Fibroblast of skin of left quadriceps (primary cell): ENCODE results near the gene BMAL1.

Experiments used
- DNase-seq, 2 experiments: peaks; one replicate each; pipeline ENCODE4 v3.0.0-alpha.2; 2013; ENCODE audit warnings: low read depth in 2 of 2

BMAL1 gene

DNA sequence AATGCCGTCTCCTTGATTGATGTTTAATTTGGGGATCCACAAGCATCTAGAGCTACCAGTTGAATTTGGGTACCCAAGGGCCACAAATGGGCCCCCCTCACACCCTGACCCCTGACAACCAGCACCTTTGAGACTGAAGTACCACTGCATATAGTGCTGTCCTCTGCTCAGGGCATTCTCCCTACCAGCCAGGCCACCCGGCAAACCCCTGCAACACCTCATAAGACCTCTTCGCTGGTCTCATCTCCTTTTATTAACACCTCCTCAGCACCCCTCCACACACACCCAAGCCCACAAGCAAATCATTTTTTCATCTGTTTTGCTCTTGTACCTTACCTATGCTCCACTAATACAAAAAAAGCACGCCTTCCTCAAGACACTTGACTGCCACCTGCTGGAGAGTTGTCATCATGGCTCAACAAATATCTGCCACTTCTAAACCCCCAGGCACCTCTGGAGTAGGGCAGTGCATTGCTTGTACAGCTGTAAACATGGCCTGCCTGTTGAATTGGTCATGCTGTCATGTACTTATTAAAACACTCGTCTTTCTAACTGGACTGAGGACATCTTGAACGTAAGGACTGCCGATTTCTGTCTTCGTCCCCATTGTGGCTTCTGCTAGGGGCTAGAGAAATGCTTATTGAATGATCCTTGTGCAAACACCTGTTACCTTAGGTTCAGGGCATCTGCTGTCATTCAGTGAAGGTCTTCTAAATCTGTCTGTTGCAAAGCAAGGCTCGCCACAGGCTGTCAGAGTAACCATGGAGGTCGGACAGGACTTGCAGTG lies 66.5 kb downstream of the BMAL1 start:
- DNase-seq = peak; percentile 49 to 51

DNA sequence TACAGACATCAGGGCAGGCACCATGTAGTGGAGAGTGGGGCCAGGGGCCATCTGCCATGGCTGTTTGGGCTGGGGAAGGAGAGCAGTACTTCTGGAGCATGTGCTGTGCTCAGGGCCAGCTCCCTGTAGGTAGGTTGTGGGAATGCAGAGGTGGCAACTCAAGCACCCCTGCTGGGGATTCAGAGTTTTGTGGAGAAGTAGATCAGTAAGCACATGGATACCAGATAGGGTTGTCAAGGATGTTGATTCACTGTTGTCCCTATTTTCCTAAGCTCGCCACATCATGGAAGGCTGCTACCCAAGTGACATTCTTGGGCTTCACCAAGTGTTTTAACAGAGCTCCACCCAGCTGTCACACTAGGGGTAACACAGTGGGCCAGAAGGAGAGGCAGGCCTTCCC lies 67.2 kb downstream of the BMAL1 start:
- no peak for DNase-seq

DNA sequence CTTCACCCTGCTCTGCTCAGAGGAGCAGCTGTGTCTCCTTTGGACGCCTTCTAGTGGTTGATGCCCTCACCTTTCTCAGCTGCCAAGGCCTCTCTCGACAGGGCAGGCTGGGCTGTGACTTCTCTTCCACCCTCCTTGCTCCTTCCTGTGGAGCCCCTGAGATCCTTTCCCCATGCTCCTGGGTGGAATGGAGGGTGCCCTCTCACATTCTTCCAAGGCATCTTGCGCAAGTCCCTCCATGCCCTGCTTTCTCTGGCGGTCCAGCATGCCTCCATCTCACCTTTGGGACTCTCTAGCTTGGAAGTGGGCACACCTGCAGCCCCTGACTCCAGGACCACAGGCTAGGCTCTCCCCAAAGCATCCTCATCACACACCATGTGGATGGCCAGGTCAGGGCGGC lies 68.9 kb downstream of the BMAL1 start:
- no peak for DNase-seq

DNA sequence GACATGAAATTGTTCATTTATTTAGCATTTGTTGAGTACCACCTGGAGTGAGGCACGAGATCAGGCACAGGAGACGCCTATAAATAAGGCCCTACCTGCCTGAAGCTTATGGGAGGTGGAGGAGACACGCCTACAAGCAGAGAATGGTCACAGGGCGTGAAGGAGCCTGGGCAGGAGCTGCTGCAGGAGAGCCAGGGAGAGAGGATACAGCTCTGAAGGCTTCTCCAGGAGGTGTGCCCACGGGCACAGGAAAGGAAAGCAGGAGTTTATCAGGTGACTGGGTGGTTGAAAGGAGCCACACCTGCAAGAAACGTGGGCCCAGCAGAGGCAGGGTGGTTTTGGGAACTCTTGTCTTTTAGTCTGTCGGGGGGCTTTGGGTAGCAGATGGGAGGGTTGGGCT lies 70.3 kb downstream of the BMAL1 start:
- no peak for DNase-seq

DNA sequence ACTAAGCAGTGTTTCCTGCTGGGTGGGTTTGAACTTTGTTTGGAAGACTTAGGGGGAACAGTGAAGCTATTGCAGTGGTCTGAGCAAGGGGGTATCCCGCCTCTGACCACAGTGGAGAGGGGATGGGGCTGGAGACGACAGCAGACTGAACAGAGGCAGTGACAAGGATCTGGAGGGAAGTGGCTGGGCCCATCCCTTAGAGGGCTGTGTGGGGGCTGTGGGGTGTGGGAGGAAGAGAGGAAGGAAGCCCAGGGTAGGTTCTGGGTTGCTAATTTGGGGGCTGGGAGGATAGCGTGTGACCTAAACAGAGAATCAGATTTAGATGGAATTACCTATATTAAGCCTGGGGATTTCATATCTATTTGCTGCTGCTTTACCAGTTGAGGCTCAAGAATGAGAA lies 70.7 kb downstream of the BMAL1 start:
- no peak for DNase-seq

DNA sequence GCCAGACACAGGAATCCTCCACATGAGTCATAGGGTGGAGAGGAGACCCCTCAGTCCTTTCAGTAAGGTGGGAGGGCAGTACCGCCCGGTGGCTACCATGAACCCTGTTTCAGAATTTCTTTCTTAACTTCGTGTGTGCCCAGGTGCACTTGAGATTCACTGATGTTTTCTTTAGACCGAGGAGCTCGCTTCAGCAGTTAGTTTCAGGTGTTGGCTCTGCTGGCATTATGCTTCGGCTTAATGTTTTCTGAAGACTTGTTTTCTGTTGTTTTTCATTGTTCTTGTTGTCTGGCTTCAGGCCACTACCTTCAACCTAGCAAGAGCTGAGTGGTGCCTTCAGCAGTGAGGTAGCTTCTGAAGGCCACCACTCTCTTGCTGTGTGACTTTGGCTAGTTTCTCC lies 71.5 kb downstream of the BMAL1 start:
- no peak for DNase-seq

DNA sequence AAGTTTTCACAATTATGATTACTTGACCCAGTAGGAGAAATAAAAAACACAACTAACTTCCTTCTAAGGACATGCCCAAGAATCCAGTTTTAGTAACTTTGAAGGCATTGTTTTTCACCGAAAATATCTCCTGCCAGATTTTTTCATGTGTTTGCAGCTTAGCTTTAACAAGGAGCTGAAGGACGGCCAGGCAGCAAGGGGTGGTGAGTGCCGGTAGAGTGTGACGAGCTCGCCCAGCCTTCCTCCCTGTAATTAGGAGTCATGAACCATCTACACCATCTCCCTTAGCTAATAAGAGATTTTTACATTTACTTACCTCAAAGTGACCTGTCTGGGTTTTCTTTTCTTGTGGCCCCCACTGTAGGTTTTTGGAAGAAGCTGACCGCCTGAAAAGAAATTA lies 72.0 kb downstream of the BMAL1 start:
- no peak for DNase-seq

DNA sequence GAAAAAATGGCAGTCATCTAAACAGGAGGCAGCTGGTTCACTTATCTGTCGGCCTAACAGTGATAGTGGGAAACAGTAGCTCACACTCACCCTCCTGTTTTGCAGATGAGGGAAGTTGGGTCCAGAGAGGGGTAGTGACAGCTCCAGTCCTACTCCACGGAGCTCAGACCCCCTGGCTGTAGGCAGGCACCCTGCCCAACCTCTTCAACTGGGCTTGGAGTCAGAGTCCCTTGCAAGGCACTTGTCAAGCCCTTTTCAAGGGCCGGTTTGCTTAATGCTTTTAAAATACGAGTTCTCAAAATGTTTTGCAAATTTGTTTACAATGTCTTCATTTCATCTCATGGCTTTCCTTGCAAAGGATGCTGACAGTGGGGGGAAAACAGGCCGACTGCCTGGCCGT lies 75.1 kb downstream of the BMAL1 start:
- DNase-seq = no peak

DNA sequence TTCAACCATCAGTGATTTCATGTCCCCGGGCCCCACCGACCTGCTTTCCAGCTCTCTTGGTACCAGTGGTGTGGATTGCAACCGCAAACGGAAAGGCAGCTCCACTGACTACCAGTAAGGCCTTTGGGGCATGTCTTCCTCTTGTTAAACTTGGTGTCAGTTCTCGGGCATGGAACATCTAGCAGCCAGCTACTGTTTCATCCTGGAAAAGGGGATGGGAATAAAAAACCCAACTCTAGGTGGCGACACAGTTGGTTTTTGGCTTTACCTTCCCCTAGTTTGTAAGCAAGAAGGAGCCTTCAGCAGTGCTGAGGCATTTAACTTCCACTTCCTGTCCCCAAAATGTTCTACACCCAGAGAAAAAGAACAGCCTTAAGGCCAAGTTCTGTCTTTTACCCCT lies 76.7 kb downstream of the BMAL1 start:
- no peak for DNase-seq

DNA sequence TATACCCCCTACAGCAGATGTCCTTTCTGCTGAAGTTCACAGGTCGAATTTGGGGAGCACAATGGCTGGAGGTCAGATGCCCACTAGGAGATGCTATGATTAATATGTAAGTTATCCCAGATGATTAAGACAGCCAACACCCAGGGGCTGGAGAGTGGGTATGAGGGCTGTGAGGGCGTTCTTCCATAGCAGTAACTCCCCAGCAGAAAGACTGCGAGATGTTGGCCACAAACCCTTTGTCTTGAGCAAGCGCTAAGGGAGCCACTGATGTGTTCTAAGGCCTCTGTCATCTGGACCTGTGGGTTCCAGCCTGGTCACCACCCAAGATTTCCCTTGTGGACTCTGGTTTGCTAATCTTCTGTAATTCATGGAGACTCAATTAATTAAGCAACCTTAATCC lies 77.6 kb downstream of the BMAL1 start:
- no peak for DNase-seq

DNA sequence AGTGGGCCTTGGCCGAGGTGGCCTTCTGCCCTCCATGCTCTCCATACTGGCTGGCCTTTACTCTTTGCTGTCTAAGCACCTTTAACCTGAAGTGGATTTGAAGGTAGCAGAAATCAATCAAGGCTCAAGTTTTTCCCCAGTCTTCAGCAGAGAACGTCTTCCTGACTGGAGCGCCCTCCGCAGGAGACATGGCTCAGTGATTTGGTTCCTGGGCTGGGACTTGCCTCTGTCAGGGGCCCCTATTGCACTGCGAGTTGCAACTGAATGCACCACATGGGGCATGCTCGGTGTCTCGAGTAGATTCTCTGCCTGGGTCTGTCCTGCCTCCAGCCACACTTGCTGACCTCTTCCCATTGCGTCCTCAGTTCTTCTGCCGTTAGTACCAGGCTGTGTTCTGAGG lies 79.6 kb downstream of the BMAL1 start:
- no peak for DNase-seq

DNA sequence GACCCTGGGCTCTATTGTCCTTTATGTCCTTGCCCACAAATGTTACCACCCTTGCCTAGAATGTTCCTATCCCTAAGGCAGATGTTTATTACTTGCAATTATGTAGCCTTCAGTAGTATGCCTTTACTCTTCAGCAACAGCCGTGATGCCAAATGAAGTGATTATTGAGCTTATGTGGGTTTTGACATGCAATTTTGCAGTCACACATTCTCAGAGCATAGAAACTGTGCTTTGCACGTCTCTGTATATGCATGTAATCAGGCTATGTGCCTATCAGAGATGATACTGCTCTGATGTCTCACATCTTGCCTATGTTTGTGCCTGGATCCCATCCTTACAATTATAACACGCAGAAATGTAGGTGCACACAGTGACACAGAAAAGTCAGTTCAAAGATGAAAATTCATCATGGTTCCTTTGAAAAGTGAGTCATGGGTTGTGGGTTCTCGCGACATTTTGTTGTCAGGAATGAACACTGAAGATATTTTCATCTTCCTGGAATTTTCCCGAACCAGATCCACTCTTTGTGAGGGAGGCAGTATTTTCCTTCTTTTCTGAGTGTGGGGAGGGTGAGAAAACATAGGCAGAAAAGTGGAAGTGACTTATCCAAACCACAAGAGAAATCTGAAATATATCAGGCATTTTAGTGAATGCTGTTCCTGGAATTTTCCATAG lies 81.1 kb downstream of the BMAL1 start:
- peak; percentile 15 to 27 for DNase-seq

DNA sequence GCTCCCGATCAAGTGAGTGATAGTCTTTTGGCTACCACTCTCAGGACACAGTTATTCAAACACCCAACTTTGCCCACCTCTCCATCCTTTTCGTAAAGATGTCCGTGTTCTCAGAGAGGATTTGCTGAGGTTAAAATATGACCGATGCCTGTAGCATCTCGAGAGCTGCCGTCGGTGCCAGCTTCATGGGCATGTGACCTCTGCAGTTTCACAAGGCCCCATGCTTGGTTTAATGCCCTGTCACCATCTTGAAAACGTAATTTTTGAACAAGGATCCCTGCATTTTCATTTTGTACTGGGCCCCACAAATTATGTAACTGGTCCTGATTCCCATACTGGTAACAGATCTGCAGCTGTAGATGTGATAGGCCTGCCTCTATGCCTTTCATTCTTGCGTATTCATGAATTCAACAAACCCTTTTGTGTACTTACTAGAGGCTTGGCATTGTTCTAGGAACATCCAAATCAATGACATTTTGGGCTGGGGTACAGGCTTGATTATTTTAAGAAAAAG lies 85.1 kb downstream of the BMAL1 start:
- DNase-seq = no peak

DNA sequence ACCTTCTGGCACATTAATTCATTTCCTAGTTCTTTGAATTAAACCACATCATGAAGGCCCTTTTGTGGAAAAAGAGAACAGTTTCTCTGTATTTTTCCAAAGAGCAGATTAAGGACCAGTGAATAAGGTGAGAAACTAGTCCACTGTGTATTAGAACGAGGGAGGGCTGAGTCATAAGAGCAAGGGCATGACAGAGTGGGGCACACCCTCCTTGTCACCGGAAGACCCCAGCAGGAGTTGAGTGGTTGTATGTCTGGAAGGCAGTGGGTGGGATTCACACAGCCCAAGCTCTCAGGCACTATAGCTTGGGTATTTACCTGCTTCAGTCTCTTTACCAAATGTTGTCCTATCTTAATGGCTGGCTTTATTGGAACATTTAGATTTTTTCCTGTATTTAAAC lies 86.8 kb downstream of the BMAL1 start:
- no peak for DNase-seq

DNA sequence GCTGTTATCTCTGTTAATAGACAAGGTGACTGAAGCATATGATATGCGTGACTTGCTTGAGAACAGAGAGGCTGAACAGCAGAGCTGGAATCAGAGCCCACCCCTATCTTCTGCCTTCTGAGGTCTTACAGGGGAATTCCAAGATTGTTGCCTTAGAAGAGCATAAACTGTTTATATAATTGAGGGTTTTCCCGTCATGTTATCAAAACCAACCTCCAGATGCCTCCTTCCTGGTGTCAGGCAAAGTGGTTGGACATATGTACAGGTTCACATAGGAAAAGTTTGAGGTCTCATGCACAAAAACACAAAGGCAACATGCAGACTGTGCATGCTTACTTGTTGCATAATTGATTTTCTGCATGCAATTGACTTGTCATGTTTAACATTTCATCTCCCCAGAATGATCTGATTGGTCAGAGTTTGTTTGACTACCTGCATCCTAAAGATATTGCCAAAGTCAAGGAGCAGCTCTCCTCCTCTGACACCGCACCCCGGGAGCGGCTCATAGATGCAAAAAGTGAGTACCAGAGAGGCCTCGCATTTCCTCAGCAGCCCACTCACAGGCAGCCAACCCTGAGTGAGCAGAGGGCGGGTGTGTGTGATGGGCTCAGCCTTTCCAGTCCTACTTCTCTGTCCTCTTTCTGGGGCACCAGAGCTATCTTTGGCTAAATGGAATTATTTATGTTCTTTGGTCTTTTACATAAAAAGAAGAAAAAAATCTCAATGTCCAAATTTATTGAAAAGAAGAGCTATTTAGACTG lies 88.9 kb downstream of the BMAL1 start:
- no peak for DNase-seq

DNA sequence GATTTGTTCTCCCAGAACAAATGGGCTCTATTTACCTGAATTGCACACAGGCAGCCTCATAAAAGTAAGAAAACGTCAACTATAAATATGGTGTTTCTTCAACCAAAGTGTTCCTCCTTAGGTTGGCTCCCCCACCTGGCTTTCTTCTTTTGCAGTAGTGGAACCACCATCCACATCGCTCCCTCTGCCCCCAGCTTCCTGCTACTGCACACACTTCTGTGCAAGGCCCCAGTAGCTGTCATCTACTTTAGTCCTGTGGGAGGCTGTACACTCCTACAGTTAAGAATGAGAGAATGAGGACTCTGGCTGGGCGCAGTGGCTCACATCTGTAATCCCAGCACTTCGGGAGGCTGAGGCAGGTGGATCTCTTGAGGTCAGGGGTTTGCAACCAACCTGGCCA lies 89.5 kb downstream of the BMAL1 start:
- DNase-seq = no peak

DNA sequence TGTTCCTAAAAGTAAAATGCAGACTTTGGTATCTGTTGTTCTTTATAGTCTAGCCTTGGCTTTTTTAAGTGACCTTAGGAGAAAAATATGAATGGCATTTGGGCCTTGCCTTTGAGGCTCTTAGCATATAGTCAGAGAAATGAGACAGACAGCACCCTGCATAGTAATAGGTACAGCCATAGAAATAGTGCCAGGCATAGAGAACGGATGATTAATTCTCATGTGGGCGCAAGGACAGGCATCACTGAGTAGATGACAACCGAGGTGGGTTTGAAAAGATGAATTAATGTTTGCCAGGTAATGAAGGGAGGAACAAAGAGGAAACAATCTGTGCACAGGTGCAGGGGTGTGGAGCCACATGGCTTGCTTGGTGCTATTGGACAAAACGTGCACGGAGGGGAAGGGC lies 90.5 kb downstream of the BMAL1 start:
- peak; percentile 8 to 13 for DNase-seq

DNA sequence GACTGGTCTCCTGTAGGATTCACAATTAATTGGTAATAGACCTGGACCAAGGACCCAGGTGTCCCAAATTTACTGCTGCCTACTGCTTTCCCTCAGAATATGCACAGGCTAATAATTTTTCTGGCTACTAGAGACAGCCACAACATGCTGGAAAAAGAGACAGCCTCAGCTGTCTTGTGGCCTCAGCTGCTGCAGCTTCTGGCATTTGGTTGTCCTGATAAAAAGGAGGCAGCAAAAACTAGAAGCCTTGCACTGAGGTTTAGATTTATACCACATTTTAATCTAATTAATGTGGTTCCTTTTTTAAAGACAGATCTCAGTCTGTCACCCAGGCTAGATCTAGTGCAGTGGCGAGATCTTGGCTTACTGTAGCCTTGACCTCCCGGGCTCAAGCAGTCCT lies 95.6 kb downstream of the BMAL1 start:
- DNase-seq = no peak

DNA sequence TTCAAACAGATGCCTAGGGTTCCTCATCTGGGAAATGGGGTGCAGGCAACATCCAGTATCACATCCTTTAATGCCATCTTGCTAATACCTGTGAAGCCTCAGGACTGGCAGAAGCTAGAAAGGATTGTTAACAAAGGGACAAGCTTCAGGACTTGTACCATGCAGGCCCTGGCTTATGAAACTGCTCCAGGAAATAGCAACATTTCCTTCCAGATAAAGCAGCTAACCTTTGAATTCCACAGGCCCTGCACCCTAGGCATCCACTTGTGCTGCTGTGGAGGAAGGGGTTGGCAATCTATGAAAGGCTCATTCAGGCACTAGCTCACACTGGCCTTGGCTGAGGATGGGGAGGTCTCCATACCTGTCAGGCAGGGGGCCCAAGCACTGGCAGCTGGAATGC lies 98.2 kb downstream of the BMAL1 start:
- no peak for DNase-seq

DNA sequence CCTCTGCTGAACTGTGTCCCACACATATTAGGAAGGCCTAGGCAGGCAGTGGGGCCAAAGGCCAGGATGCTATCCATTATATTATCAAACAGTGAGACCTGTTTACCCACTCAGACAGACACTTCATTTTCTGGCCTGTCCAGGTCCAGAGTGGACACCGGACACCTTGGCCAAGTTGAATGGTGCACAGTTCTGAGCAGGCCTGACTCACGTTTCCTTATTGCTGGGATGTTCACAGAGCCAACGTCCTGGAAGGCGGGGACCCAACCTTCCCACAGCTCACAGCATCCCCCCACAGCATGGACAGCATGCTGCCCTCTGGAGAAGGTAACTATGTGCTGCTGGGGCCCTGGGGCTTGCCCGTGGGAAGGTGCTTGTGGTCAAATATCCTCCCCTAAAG lies 98.8 kb downstream of the BMAL1 start:
- no peak for DNase-seq

DNA sequence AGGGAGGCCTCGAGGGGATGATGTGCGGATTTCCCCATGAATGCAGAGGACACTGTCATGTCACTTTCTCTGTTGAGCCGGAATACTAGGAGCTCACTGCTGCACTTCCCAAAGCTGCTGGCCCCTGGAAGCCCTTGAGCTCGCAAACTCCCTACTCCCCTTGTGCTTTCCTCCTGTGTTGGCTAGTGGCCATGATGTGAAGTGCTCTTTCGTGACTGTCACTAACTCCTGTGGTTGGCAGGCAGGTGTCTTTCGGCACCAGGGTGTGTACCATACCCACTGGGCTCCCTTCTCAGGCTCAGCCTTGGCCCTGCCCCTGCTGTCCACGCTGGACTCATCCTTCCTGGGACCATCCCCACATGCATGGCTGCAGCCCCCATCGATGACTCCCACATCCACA lies 99.2 kb downstream of the BMAL1 start:
- DNase-seq = no peak

DNA sequence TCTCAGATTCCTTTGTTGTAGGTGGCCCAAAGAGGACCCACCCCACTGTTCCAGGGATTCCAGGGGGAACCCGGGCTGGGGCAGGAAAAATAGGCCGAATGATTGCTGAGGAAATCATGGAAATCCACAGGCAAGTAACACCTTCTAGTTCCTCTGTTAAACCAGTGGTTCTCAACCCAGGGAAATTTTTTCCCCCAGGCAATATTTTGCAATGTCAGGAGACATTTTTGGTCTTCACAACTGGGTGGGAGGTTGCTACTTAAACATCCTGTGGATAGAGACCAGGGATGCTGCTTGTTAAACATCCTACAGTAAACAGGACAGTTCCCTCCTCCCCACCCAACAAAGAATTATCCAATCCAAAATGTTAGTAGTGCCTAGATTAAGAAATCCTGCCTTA lies 100.7 kb downstream of the BMAL1 start:
- no peak for DNase-seq

DNA sequence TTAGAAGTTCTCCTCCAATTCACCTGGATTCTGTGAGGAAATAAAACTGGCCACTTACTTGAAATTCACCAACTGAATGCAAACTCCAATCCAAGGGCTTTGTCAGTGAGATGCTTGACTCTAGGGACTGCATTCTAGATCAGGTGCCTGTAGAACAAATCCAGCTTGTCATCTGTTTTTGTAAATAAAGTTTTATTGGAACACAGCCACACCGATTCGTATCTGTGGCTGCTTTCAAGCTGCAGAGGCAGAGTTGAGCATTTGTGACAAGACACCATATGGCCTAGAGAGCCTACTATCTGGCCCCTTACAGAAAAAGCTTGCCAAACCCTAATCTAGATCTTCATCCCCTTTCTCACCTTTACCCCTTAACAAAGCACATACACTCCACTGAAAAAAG lies 103.1 kb downstream of the BMAL1 start:
- no peak for DNase-seq
